Suprapubic skin (tissue), 4 donors: ENCODE results near the gene DDX10.

Source experiments
- EP300 ChIP-seq: sonication (generic); formaldehyde crosslinking; IDR thresholded peaks from one replicate; pipeline ENCODE4 v1.6.1; 2017; ENCODE audit warnings: antibody characterized with exemption
- POLR2A ChIP-seq, 2 donors: fragments of 450-650 bp; IDR thresholded peaks; one replicate each; pipeline ENCODE4 v1.6.1; 2017; ENCODE audit warnings: antibody characterized with exemption in 2 of 2, mild to moderate bottlenecking in 2 of 2, moderate library complexity in 2 of 2
- POLR2AphosphoS5 ChIP-seq, 3 donors: sonication (generic); formaldehyde crosslinking; IDR thresholded peaks; one replicate each; pipeline ENCODE4 v1.6.1; 2017; ENCODE audit warnings: antibody characterized with exemption in 3 of 3
- TF ChIP-seq, protein P1 (sequence below), 2 donors: fragments of 200-600 bp in 1 of 2; fragments of 450-650 bp in 1 of 2; sonication (generic) in 1 of 2; IDR thresholded peaks; one replicate each; pipeline ENCODE4 v1.5.1; 2016 to 2019; ENCODE audit warnings: antibody characterized with exemption in 2 of 2, mild to moderate bottlenecking in 1 of 2, moderate library complexity in 1 of 2

DNA sequence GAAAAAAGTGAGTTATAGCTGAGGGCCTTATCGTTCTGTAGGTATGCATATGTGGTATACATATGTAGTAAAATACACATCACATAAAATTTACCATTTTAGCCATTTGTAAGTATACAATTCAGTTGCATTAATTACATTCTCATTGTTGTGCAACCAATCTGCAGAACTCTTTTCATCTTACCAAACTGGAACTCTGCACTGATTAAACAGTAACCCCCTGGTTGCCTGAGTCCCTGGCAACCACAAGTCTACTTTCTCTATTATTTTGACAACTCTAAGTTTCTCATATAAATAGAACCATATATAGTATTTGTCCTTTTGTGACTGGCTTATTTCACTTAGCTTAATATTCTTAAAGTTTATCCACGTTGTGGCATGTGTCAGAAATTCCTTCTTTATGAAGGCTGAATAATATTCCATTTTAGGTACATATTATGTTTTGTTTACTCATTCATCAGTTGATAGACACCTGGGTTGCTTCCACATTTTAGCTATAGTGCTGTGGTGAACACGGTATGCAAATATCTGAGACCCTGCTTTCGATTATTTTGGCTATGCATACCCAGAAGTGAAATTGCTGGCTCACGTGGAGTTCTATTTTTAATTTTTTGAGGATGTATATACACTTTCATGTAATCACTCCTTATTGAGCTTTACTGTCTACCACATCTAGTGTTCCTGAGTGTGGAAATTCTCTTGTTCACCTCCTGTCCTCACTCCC is 1.6 kb upstream of the DDX10 start:
- TF ChIP-seq, protein P1, sequence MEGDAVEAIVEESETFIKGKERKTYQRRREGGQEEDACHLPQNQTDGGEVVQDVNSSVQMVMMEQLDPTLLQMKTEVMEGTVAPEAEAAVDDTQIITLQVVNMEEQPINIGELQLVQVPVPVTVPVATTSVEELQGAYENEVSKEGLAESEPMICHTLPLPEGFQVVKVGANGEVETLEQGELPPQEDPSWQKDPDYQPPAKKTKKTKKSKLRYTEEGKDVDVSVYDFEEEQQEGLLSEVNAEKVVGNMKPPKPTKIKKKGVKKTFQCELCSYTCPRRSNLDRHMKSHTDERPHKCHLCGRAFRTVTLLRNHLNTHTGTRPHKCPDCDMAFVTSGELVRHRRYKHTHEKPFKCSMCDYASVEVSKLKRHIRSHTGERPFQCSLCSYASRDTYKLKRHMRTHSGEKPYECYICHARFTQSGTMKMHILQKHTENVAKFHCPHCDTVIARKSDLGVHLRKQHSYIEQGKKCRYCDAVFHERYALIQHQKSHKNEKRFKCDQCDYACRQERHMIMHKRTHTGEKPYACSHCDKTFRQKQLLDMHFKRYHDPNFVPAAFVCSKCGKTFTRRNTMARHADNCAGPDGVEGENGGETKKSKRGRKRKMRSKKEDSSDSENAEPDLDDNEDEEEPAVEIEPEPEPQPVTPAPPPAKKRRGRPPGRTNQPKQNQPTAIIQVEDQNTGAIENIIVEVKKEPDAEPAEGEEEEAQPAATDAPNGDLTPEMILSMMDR (IDR thresholded peaks at IDR 0.05): no peak
- TF ChIP-seq POLR2A (IDR thresholded peaks at IDR 0.05) (no peak), POLR2AphosphoS5 (IDR thresholded peaks at IDR 0.05) (no peak), EP300 (no peak)
